Body of pancreas (tissue), 4 donors: ENCODE measurements around the gene PLD1.

Experiments
- POLR2A ChIP-seq, 3 donors: fragments of 450-650 bp; IDR thresholded peaks; one replicate each; pipeline ENCODE4 v1.6.1; 2016; ENCODE audit warnings: antibody characterized with exemption in 3 of 3, mild to moderate bottlenecking in 2 of 3
- TF ChIP-seq, protein P1 (sequence below), 7 experiments: fragments of 450-650 bp in 4 of 7; fragments of 200-600 bp in 3 of 7; sonication (generic) in 3 of 7; IDR thresholded peaks; one replicate each; pipeline ENCODE4 v1.5.1; 2016 to 2019; ENCODE audit warnings: antibody characterized with exemption in 7 of 7

DNA sequence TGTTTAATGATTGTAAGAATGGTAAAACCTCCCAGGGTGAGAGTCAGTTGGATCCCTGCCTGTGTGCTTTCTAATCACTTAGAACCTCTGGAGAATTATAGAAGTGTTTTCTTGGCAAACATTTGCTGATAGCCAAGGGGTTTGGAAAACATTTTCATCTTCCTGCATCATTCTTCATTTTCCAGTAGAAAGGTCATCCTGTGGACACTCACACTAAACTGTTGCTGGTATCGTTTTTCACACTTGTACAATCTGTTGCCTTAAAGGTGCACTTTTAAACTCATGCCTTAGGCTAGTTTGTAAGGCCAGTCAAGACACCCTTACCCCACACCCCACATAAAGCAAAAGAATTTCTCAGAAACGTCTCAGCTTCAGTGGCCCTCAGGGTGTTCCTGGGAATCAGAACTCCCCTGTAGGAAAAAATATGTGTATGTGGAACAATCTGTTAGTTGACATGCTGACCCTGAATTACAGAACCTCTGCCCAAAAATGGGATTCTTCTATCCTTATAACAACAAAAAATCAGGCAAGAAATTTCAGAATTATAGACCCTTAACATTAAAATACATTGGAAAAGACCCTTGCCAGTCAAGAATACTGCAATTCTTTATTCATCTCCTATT is 5.8 kb upstream of the PLD1 start:
- no peak for TF ChIP-seq POLR2A (IDR thresholded peaks at IDR 0.05)
- TF ChIP-seq, protein P1, sequence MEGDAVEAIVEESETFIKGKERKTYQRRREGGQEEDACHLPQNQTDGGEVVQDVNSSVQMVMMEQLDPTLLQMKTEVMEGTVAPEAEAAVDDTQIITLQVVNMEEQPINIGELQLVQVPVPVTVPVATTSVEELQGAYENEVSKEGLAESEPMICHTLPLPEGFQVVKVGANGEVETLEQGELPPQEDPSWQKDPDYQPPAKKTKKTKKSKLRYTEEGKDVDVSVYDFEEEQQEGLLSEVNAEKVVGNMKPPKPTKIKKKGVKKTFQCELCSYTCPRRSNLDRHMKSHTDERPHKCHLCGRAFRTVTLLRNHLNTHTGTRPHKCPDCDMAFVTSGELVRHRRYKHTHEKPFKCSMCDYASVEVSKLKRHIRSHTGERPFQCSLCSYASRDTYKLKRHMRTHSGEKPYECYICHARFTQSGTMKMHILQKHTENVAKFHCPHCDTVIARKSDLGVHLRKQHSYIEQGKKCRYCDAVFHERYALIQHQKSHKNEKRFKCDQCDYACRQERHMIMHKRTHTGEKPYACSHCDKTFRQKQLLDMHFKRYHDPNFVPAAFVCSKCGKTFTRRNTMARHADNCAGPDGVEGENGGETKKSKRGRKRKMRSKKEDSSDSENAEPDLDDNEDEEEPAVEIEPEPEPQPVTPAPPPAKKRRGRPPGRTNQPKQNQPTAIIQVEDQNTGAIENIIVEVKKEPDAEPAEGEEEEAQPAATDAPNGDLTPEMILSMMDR (IDR thresholded peaks at IDR 0.05) = no peak
